ENCODE data around the gene SAMD11.

DNA sequence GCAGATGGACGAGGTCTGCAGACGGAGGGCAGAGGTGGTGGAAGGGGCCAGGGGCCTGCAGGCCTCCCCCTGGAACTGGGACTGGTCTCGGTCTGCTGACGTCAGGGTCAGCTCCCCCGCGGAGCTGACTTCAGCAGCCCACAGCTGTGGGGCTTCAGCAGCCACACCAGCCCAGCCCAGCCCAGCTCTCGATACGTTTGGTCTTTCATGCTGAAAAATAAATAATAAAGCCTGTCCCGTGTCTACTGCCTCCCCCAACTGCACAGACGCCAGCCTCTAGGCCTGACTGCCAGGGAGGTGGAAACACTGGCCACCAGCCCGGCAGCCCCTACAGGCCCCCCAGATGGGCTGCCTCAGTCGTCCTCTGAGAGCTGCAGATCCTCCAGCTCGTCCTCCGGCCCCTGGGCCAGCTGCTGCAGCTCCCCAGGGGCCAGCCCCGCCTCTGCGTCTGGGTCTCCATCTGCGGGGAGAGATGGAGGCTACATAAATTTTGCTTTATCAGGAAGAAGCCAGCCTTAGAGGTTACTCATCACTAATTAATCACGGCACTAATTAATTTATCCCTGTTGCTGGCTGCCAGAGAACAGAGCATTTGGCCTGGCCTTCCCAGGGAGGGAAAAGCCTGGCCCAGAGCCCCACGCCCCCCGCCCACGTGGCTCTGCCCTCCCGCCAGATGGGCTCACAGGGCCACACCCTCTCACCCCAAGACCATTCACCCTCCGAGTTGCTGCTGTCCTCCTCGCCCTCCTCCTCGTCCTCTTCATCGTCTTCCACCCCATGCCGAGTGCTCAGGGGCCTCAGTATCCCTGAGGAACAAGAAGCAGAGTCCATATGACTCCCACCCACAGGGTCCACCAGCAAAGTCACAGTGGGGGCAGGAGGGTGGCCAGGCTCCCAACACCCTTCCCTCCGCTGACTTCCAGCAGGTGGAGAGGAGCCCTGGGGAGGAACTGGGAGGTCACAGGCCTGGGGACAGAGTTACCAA lies 20.9 kb downstream of the SAMD11 start:
- TF ChIP-seq POLR2AphosphoS5 (IDR thresholded peaks at IDR 0.05) (no peak), CTCF (IDR thresholded peaks at IDR 0.05) (no peak), POLR2A (IDR thresholded peaks at IDR 0.05; ENCODE audit: low read depth) (no peak), EP300 (IDR thresholded peaks at IDR 0.05) (no peak)
